ENCODE results near the gene YRDC. TPM values are rescaled to one million over a fixed set of nuclear protein-coding genes. Genes with fewer than 3 reads are reported as not detected.
A peak's percentile ranks its signal among the peaks of the same experiment; 100 is the strongest.

The YRDC gene
- total and polyA plus RNA-seq, 2 of the 13 experiments (the other 11 are each of a cell fraction or from before 2014, with no cell fraction given): 27.5 to 29.2 TPM

GRCh38 chr1:37764414-37764825 lies 43.6 kb downstream of the YRDC start (continued):
- TF ChIP-seq, protein P1, sequence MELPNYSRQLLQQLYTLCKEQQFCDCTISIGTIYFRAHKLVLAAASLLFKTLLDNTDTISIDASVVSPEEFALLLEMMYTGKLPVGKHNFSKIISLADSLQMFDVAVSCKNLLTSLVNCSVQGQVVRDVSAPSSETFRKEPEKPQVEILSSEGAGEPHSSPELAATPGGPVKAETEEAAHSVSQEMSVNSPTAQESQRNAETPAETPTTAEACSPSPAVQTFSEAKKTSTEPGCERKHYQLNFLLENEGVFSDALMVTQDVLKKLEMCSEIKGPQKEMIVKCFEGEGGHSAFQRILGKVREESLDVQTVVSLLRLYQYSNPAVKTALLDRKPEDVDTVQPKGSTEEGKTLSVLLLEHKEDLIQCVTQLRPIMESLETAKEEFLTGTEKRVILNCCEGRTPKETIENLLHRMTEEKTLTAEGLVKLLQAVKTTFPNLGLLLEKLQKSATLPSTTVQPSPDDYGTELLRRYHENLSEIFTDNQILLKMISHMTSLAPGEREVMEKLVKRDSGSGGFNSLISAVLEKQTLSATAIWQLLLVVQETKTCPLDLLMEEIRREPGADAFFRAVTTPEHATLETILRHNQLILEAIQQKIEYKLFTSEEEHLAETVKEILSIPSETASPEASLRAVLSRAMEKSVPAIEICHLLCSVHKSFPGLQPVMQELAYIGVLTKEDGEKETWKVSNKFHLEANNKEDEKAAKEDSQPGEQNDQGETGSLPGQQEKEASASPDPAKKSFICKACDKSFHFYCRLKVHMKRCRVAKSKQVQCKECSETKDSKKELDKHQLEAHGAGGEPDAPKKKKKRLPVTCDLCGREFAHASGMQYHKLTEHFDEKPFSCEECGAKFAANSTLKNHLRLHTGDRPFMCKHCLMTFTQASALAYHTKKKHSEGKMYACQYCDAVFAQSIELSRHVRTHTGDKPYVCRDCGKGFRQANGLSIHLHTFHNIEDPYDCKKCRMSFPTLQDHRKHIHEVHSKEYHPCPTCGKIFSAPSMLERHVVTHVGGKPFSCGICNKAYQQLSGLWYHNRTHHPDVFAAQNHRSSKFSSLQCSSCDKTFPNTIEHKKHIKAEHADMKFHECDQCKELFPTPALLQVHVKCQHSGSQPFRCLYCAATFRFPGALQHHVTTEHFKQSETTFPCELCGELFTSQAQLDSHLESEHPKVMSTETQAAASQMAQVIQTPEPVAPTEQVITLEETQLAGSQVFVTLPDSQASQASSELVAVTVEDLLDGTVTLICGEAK (IDR thresholded peaks at IDR 0.05): no peak
- TF ChIP-seq, protein P1 (CRISPR knock-in tag; IDR thresholded peaks at IDR 0.05): peak; percentile 95
- TF ChIP-seq ARNT2 (CRISPR knock-in tag; IDR thresholded peaks at IDR 0.05; ENCODE audit: low read depth): peak; percentile 96
- no peak for TF ChIP-seq HDAC6 (IDR thresholded peaks at IDR 0.05; ENCODE audit: low read depth, low read length)
- TF ChIP-seq ELF1 (CRISPR knock-in tag; IDR thresholded peaks at IDR 0.05): peak; percentile 70
- peak; percentile 97 for TF ChIP-seq ZNF660 (CRISPR knock-in tag; IDR thresholded peaks at IDR 0.05; ENCODE audit: borderline replicate concordance, low read depth)
- TF ChIP-seq FOSL2 (CRISPR knock-in tag; IDR thresholded peaks at IDR 0.05): peak; percentile 85
- peak; percentile 99 for TF ChIP-seq KLF12 (CRISPR knock-in tag; IDR thresholded peaks at IDR 0.05; ENCODE audit: borderline replicate concordance)
- peak; percentile 95 for TF ChIP-seq ZBTB38 (CRISPR knock-in tag; IDR thresholded peaks at IDR 0.05)
- TF ChIP-seq CENPX (CRISPR knock-in tag; IDR thresholded peaks at IDR 0.05): no peak
- peak; percentile 65 for TF ChIP-seq NFYC (CRISPR knock-in tag; IDR thresholded peaks at IDR 0.05)
- TF ChIP-seq ZNF558 (CRISPR knock-in tag; IDR thresholded peaks at IDR 0.05; ENCODE audit: borderline replicate concordance): peak; percentile 99; the same call in 1 of the 2 replicates
- TF ChIP-seq ARID5B (CRISPR knock-in tag; IDR thresholded peaks at IDR 0.05): peak; percentile 86
- peak; percentile 65; the same call in 1 of the 2 replicates for TF ChIP-seq MLX (CRISPR knock-in tag; IDR thresholded peaks at IDR 0.05)
- TF ChIP-seq ZNF788 (CRISPR knock-in tag; IDR thresholded peaks at IDR 0.05; ENCODE audit: borderline replicate concordance): peak; percentile 91

Measured in HepG2 (cell line).